ENCODE results near the gene DNAI2.

DNA sequence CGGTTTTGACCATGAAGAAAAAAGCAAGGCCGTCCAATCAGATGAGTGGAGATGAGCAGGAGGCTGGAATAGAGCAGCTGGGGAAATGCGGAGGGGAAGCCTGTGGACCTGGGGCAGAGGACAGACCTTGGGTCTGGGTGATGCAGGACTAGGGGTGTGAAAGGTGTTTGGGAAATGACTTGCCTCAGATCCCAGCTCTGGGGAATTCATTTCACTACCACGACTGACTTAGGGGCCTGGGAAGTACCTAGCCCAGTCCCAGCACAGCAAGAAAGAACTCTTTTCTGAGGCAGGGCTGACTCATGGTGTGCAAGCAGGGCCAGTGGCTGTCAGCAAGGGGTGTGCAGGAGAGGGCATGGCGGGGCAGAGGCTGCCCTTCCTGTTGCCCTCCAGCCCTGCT, 14.8 kb downstream of the DNAI2 start:
- TF ChIP-seq POLR2A (IDR thresholded peaks at IDR 0.05; ENCODE audit: low read depth, low read length) (no peak), POLR2AphosphoS5 (IDR thresholded peaks at IDR 0.05; ENCODE audit: low read depth, low read length) (no peak), TAF1 (IDR thresholded peaks at IDR 0.05; ENCODE audit: borderline replicate concordance, low read depth, low read length) (no peak)
